ENCODE measurements around the gene ELOB.
"Not testable (repeated sequence)": the region's sequence is repeated elsewhere in the genome, so short reads cannot be mapped to it uniquely, and the experiment has no call there.

The ELOB gene

GRCh38 chr16:2748757-2749455 lies 28.2 kb downstream of the ELOB start:
- no peak for DNase-seq (ENCODE audit: low read depth)

GRCh38 chr16:2745961-2746360 lies 31.1 kb downstream of the ELOB start:
- DNase-seq (ENCODE audit: low read depth), result no peak

- no peak for DNase-seq (ENCODE audit: low read depth)
Measured at GRCh38 chr16:2745116-2745890, 31.8 kb downstream of the ELOB start.

GRCh38 chr16:2744711-2745110 lies 32.4 kb downstream of the ELOB start:
- no peak for DNase-seq (ENCODE audit: low read depth)

- no peak for DNase-seq (ENCODE audit: low read depth)
Measured at GRCh38 chr16:2743007-2743810, 33.9 kb downstream of the ELOB start.

GRCh38 chr16:2742323-2743006 lies 34.6 kb downstream of the ELOB start:
- DNase-seq (ENCODE audit: low read depth), result no peak

- no peak for DNase-seq (ENCODE audit: low read depth)
Measured at GRCh38 chr16:2741168-2741567, 35.9 kb downstream of the ELOB start.

GRCh38 chr16:2740476-2740875 lies 36.6 kb downstream of the ELOB start:
- DNase-seq (ENCODE audit: low read depth), result no peak

- no peak for DNase-seq (ENCODE audit: low read depth)
Measured at GRCh38 chr16:2739625-2740430, 37.3 kb downstream of the ELOB start.

GRCh38 chr16:2738615-2739014 lies 38.5 kb downstream of the ELOB start:
- DNase-seq (ENCODE audit: low read depth), result no peak

GRCh38 chr16:2737895-2738418 lies 39.1 kb downstream of the ELOB start:
- DNase-seq (ENCODE audit: low read depth), result no peak

GRCh38 chr16:2737238-2737605 lies 39.9 kb downstream of the ELOB start:
- no peak for DNase-seq (ENCODE audit: low read depth)

GRCh38 chr16:2736476-2737237 lies 40.4 kb downstream of the ELOB start:
- DNase-seq (ENCODE audit: low read depth), result no peak

GRCh38 chr16:2734844-2735515 lies 42.1 kb downstream of the ELOB start:
- no peak for DNase-seq (ENCODE audit: low read depth)

- no peak for DNase-seq (ENCODE audit: low read depth)
Measured at GRCh38 chr16:2728034-2728433, 49.0 kb downstream of the ELOB start.

- DNase-seq (ENCODE audit: low read depth), result no peak
Measured at GRCh38 chr16:2726923-2727322, 50.2 kb downstream of the ELOB start.

GRCh38 chr16:2724816-2725348 lies 52.2 kb downstream of the ELOB start:
- no peak for DNase-seq (ENCODE audit: low read depth)

- no peak for DNase-seq (ENCODE audit: low read depth)
Measured at GRCh38 chr16:2724088-2724676, 52.9 kb downstream of the ELOB start.

- DNase-seq (ENCODE audit: low read depth), result not testable (repeated sequence)
Measured at GRCh38 chr16:2721634-2722173, 55.4 kb downstream of the ELOB start.
